ENCODE measurements around the gene ZFAND2A.
A peak's percentile ranks its signal among the peaks of the same experiment; 100 is the strongest.
"Not testable (repeated sequence)": the region's sequence is repeated elsewhere in the genome, so short reads cannot be mapped to it uniquely, and the experiment has no call there.

ZFAND2A gene

DNA sequence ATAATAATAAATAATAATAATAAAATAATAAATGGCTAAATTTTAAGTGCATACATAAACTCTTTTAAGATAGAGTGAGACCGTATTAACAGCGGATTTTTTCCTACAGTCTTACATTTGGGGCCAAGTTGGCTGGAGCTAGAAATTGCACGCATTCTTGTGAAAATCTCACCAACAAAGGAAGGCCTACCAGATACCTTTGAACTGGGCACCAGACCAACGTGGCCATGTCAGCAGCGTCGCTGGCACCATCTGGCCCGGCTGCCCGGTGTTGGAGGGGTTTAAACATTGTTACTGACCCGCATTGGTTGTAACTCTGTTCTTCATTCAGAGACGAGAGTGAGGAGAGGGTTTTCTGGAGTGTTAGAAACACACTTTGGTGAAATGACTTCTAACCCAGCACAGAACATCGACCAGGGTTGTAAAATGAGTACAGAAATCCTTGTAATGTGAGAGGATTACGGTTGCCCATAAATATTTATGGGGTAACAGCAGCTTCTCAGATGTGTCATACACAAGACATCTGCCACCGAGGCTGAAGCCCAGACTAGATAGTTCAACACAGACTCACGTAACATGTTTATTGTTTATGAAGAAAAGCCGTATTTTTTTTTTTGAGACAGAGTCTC, 38.1 kb upstream of the ZFAND2A start:
- no peak overlapping the region for H3K4me3 ChIP-seq (ENCODE audit: low read depth, low read length)
- TF ChIP-seq, protein P1, sequence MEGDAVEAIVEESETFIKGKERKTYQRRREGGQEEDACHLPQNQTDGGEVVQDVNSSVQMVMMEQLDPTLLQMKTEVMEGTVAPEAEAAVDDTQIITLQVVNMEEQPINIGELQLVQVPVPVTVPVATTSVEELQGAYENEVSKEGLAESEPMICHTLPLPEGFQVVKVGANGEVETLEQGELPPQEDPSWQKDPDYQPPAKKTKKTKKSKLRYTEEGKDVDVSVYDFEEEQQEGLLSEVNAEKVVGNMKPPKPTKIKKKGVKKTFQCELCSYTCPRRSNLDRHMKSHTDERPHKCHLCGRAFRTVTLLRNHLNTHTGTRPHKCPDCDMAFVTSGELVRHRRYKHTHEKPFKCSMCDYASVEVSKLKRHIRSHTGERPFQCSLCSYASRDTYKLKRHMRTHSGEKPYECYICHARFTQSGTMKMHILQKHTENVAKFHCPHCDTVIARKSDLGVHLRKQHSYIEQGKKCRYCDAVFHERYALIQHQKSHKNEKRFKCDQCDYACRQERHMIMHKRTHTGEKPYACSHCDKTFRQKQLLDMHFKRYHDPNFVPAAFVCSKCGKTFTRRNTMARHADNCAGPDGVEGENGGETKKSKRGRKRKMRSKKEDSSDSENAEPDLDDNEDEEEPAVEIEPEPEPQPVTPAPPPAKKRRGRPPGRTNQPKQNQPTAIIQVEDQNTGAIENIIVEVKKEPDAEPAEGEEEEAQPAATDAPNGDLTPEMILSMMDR (IDR thresholded peaks at IDR 0.05; ENCODE audit: control insufficient read depth, extremely low read depth, insufficient read depth) = no peak
- no peak for DNase-seq (ENCODE audit: low read depth)

DNA sequence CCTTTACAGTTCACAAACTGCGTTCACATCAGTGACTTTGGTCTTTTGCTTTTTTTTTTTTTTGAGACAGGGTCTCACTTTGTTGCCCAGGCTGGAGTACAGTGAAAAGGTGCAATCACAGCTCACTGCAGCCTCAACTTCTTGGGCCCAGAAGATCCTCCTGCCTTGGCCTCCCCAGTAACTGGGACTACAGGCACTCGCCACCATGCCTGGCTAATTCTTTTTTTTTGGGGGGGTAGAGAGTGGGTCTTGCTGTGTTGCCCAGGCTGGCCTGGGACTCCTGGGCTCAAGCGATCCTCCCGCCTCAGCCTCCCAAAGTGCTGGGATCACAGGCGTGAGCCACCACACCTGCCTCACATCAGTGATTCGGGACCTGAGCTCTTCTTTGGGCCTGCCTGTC, 37.0 kb upstream of the ZFAND2A start:
- H3K4me3 ChIP-seq (ENCODE audit: low read depth, low read length) = no peak overlapping the region
- TF ChIP-seq, protein P1 (IDR thresholded peaks at IDR 0.05; ENCODE audit: control insufficient read depth, extremely low read depth, insufficient read depth) = no peak
- no peak for DNase-seq (ENCODE audit: low read depth)

DNA sequence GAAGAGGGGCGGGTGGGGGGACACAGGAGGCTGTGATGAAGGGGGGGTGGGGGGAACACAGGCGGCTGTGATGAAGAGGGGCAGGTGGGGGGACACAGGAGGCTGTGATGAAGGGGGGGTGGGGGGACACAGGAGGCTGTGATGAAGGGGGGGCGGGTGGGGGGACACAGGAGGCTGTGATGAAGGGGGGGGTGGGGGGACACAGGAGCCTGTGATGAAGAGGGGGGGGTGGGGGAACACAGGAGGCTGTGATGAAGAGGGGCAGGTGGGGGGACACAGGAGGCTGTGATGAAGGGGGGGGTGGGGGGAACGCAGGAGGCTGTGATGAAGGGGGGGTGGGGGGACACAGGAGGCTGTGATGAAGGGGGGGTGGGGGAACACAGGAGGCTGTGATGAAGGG, 36.4 kb upstream of the ZFAND2A start:
- DNase-seq (ENCODE audit: low read depth); H3K4me3 ChIP-seq (ENCODE audit: low read depth, low read length): not testable (repeated sequence)

DNA sequence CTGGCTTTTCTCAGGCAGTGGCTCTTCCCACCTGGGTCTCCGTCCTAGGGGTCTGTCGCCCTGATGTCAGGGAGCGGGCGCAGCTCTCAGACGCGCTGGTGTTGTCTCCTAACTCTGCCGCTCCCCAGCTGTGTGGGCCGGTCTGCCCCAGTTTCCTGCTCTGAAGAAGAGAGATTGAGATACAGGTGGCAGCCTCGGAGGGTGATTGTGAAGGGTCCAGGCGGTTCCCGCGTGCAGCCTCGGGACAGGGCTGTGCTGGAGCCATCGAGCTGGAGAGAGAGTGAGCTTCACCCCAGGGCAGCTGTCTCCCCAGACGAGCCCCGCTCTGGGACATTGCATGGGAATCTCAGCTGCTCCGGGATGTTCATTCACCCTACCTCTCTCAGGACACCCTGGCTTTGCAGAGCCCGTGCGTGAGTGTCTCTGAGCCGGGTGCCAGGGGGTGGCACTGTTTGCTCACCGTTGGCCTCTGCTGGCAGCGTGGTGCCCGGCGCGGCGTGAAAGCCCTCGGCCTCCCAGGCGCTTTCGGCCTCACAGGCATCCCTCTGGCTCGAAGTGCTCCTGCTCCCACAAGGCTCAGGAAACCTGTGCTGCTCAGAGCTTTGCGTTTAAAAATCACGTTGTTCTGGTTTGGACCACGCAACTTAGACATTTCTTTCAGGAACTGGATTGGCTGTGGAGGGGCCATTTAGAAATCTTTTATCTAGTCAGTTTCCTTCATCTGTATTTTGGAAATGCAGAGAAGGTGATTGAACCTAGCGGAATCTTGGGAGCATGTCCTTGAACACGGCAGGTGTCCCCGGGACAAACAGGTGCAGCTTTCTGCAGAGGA, 33.8 kb upstream of the ZFAND2A start:
- no peak overlapping the region for H3K4me3 ChIP-seq (ENCODE audit: low read depth, low read length)
- no peak for DNase-seq (ENCODE audit: low read depth)
- TF ChIP-seq, protein P1 (IDR thresholded peaks at IDR 0.05; ENCODE audit: control insufficient read depth, extremely low read depth, insufficient read depth) = peak; percentile 94

DNA sequence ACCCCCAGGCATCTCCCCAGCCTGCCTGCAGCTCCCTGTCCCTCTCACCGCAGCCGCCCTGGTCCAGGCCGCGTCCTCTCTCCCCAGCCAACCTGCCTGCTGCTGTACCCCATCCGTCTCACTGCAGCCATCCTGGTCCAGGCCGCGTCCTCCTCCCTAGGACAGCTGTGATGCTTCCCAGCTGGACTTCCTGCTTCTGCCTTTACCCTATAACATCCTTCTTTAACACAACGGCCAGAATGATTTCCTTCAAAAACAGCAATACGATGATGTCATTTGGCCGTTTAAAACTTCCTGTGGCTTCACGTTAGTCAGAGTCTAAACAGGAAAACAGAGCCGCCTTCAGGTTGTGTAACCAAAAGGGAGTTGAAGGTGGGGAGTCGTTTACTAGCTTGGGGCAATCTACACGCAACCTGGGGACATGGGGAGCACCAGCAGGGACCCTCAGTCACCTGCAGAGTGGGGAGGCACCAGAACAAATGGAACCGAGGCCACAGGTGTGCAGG, 32.2 kb upstream of the ZFAND2A start:
- no peak overlapping the region for H3K4me3 ChIP-seq (ENCODE audit: low read depth, low read length)
- DNase-seq (ENCODE audit: low read depth) = no peak

DNA sequence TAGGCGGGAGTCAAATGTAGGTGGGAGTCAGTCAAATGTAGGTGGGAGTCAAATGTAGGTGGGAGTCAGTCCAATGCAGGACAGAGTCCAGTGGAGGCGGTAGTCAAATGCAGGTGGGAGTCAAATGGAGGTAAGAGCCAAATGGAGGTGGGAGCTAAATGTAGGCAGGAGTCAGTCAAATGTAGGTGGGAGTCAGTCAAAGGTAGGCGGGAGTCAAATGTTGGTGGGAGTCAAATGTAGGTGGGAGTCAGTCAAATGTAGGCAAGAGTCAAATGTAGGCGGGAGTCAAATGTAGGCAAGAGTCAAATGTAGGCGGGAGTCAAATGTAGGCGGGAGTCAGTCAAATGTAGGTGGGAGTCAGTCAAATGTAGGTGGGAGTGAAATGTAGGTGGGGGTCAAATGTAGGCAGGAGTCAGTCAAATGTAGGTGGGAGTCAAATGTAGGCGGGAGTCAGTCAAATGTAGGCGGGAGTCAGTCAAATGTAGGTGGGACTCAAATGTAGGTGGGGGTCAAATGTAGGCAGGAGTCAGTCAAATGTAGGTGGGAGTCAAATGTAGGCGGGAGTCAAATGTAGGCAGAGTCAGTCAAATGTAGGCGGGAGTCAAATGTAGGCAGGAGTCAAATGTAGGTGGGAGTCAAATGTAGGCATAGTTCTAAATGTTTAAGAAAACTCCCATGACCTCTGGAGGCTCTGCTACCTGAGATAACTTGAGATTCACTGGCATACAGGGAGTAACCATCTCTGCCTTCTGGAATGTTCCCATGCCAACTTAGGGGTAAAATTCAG, 30.2 kb upstream of the ZFAND2A start:
- DNase-seq (ENCODE audit: low read depth) = no peak
- TF ChIP-seq, protein P1 (IDR thresholded peaks at IDR 0.05; ENCODE audit: control insufficient read depth, extremely low read depth, insufficient read depth) = no peak
- H3K4me3 ChIP-seq (ENCODE audit: low read depth, low read length) = no peak overlapping the region

More for the DNA sequence above, 32.2 kb upstream of the ZFAND2A start:
- TF ChIP-seq, protein P1 (IDR thresholded peaks at IDR 0.05; ENCODE audit: control insufficient read depth, extremely low read depth, insufficient read depth) = no peak
